ENCODE results near the gene ZNRF3.

DNA sequence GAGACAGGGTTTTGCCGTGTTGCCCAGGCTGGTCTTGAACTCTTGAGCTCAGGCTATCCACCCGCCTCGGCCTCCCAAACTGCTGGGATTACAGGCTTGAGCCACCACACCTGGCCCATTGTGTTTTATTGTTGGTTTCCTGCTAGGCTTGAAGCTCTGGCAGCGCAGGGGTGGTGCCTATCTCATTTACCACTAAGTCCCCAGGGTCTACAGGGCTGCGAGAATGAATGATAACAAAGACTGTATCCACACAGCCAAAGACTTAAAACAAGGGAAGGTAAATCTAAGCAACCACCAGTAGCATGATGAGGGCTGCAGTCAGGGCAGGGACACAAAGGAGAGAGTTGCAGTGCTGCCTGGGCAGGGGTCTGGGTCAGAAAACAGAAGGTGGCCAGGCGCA lies 45.7 kb upstream of the ZNRF3 start:
- TF ChIP-seq, protein P1, sequence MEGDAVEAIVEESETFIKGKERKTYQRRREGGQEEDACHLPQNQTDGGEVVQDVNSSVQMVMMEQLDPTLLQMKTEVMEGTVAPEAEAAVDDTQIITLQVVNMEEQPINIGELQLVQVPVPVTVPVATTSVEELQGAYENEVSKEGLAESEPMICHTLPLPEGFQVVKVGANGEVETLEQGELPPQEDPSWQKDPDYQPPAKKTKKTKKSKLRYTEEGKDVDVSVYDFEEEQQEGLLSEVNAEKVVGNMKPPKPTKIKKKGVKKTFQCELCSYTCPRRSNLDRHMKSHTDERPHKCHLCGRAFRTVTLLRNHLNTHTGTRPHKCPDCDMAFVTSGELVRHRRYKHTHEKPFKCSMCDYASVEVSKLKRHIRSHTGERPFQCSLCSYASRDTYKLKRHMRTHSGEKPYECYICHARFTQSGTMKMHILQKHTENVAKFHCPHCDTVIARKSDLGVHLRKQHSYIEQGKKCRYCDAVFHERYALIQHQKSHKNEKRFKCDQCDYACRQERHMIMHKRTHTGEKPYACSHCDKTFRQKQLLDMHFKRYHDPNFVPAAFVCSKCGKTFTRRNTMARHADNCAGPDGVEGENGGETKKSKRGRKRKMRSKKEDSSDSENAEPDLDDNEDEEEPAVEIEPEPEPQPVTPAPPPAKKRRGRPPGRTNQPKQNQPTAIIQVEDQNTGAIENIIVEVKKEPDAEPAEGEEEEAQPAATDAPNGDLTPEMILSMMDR (IDR thresholded peaks at IDR 0.05), result no peak
- no peak for TF ChIP-seq ZFX (IDR thresholded peaks at IDR 0.05; ENCODE audit: borderline replicate concordance)
